Activated T-cell treated with anti-CD3 and anti-CD28 coated beads, Interleukin-2, amount 50 U/mL, for 4 hours (primary cell): ENCODE results near the gene CACTIN. TPM values are rescaled to one million over a fixed set of nuclear protein-coding genes. Genes with fewer than 3 reads are reported as not detected.
"Not testable (repeated sequence)": the region's sequence is repeated elsewhere in the genome, so short reads cannot be mapped to it uniquely, and the experiment has no call there.

ENCODE experiments used
- ATAC-seq, 2 donors: fragments of 200-7000 bp; cut with Tn5 transposase; one replicate each; pipeline ENCODE4 v1.10.0; 2021
- DNase-seq: peaks from one replicate; pipeline ENCODE4 v3.0.0-alpha.2; 2020
- H3K27me3 Mint-ChIP-seq: one replicate; pipeline ENCODE4 v1.8.0; 2021; ENCODE audit warnings: low read depth, mixed read lengths
- H3K36me3 Mint-ChIP-seq: one replicate; pipeline ENCODE4 v1.8.0; 2022; ENCODE audit warnings: mixed read lengths; ENCODE audit not compliant: insufficient read depth
- H3K4me1 Mint-ChIP-seq: one replicate; pipeline ENCODE4 v1.8.0; 2021; ENCODE audit warnings: low read depth, mixed read lengths
- H3K4me3 Mint-ChIP-seq: one replicate; pipeline ENCODE4 v1.8.0; 2021; ENCODE audit warnings: mild to moderate bottlenecking, moderate library complexity, mixed read lengths
- H3K9me3 Mint-ChIP-seq: one replicate; pipeline ENCODE4 v1.8.0; 2021; ENCODE audit warnings: mixed read lengths
- total RNA-seq, 3 donors: library from RNA; stranded (reverse); gene quantifications; one replicate each; pipeline ENCODE4 v1.2.1, GENCODE V29; 2021

Gene CACTIN
- total RNA-seq, 3 donors from 2014 or later: 51.5 to 53.8 (median 52.6) TPM

- DNase-seq (no peak), ATAC-seq (no peak)
- Mint-ChIP-seq H3K27me3 (no peaks in the 10 kb centered on the region), H3K4me1 (peaks cover 12% of the 10 kb centered on the region), H3K36me3 (peaks cover 9% of the 10 kb centered on the region), H3K9me3 (no peaks in the 10 kb centered on the region), H3K4me3 (peak overlapping the region; percentile 16)
These were observed 51.3 kb downstream of the CACTIN start for GRCh38 chr19:3575260-3575741.

GRCh38 chr19:3573858-3574637 lies 52.5 kb downstream of the CACTIN start:
- Mint-ChIP-seq H3K9me3 (no peaks in the 10 kb centered on the region), H3K4me1 (peaks cover 12% of the 10 kb centered on the region), H3K36me3 (peaks cover 9% of the 10 kb centered on the region), H3K27me3 (no peaks in the 10 kb centered on the region), H3K4me3 (peak overlapping the region; percentile 74)
- ATAC-seq (peak; percentile 7 to 9), DNase-seq (peak; percentile 70)

- ATAC-seq (peak; percentile 6 to 7), DNase-seq (no peak)
- Mint-ChIP-seq H3K4me1 (peaks cover 12% of the 10 kb centered on the region), H3K9me3 (no peaks in the 10 kb centered on the region), H3K36me3 (peaks cover 9% of the 10 kb centered on the region), H3K4me3 (peak overlapping the region; percentile 74), H3K27me3 (no peaks in the 10 kb centered on the region)
These were observed 53.3 kb downstream of the CACTIN start for GRCh38 chr19:3573162-3573857.

- Mint-ChIP-seq H3K9me3 (no peaks in the 10 kb centered on the region), H3K4me3 (peak within 1 kb of the TSS; percentile 74), H3K27me3 (no peaks in the 10 kb centered on the region), H3K36me3 (peaks cover 9% of the 10 kb centered on the region), H3K4me1 (peaks cover 12% of the 10 kb centered on the region)
- ATAC-seq: no peak
- DNase-seq: no peak
These were observed 53.8 kb downstream of the CACTIN start, which contains the start of gene HMG20B for GRCh38 chr19:3572855-3573161. HMG20B (plus strand) TSS chr19:3572944; CDS start chr19:3573310, 366 bp downstream.

GRCh38 chr19:3572132-3572854 lies 54.3 kb downstream of the CACTIN start:
- peak; percentile 97 to 98 for ATAC-seq
- H3K27me3 Mint-ChIP-seq: no peaks in the 10 kb centered on the region
- H3K36me3 Mint-ChIP-seq: peaks cover 9% of the 10 kb centered on the region
- no peaks in the 10 kb centered on the region for H3K9me3 Mint-ChIP-seq
- H3K4me1 Mint-ChIP-seq: peaks cover 12% of the 10 kb centered on the region
- H3K4me3 Mint-ChIP-seq: peak overlapping the region; percentile 74
- peak; percentile 99 for DNase-seq

GRCh38 chr19:3570606-3571011 lies 56.0 kb downstream of the CACTIN start:
- DNase-seq (no peak), ATAC-seq (no peak)
- Mint-ChIP-seq H3K27me3 (no peaks in the 10 kb centered on the region), H3K36me3 (peaks cover 9% of the 10 kb centered on the region), H3K9me3 (no peaks in the 10 kb centered on the region), H3K4me1 (peaks cover 12% of the 10 kb centered on the region), H3K4me3 (no peak overlapping the region)

GRCh38 chr19:3570042-3570441 lies 56.5 kb downstream of the CACTIN start:
- DNase-seq, H3K36me3 Mint-ChIP-seq, ATAC-seq, H3K4me3 Mint-ChIP-seq, H3K27me3 Mint-ChIP-seq, H3K9me3 Mint-ChIP-seq: not testable (repeated sequence)
- peaks cover 12% of the 10 kb centered on the region for H3K4me1 Mint-ChIP-seq

GRCh38 chr19:3565139-3565538 lies 61.5 kb downstream of the CACTIN start:
- H3K4me1 Mint-ChIP-seq: no peaks in the 10 kb centered on the region
- ATAC-seq (no peak), DNase-seq (no peak)
- H3K9me3 Mint-ChIP-seq: no peaks in the 10 kb centered on the region
- H3K27me3 Mint-ChIP-seq: no peaks in the 10 kb centered on the region
- no peak overlapping the region for H3K4me3 Mint-ChIP-seq
- H3K36me3 Mint-ChIP-seq: no peaks in the 10 kb centered on the region

GRCh38 chr19:3563709-3564524 lies 62.7 kb downstream of the CACTIN start:
- Mint-ChIP-seq H3K27me3 (no peaks in the 10 kb centered on the region), H3K4me3 (no peak overlapping the region), H3K4me1 (no peaks in the 10 kb centered on the region), H3K9me3 (no peaks in the 10 kb centered on the region), H3K36me3 (no peaks in the 10 kb centered on the region)
- DNase-seq: no peak
- ATAC-seq: no peak

Other genes starting within 250 kb of the CACTIN start
- not detected for gene SMIM24, start 146.3 kb downstream of the CACTIN start, total RNA-seq
- gene SMIM44, start 143.3 kb downstream of the CACTIN start, total RNA-seq: not detected
- 10 to 100 TPM; 39.2 to 49.9 (median 42.9) TPM for gene DOHH, start 126.1 kb downstream of the CACTIN start, total RNA-seq
- gene FZR1, start 120.5 kb downstream of the CACTIN start, total RNA-seq: 10 to 100 TPM; 30.4 to 38.1 (median 33.2) TPM
- gene TEKTIP1, start 87.6 kb downstream of the CACTIN start, total RNA-seq: 1 to 10 TPM in 2 of 3 donors, not detected in 1; 1.0 to 1.1 TPM
- gene MFSD12, start 69.2 kb downstream of the CACTIN start, total RNA-seq: 100 to 1,000 TPM in 2 of 3 donors, 10 to 100 TPM in 1; 94.6 to 148 (median 128) TPM
- 10 to 100 TPM; 56.3 to 60.9 (median 59.3) TPM for gene HMG20B, start 53.8 kb downstream of the CACTIN start, total RNA-seq
- gene GIPC3, start 41.3 kb downstream of the CACTIN start, total RNA-seq: under 1 TPM; 0.23 to 0.40 (median 0.27) TPM
- gene TBXA2R, start 19.9 kb downstream of the CACTIN start, total RNA-seq: under 1 TPM; 0.49 to 0.76 (median 0.66) TPM
- 10 to 100 TPM; 12.1 to 20.9 (median 16.7) TPM for gene PIP5K1C, start 73.7 kb upstream of the CACTIN start, total RNA-seq
- 1 to 10 TPM in 1 of 3 donors, under 1 TPM in 2; 0.61 to 1.1 (median 0.66) TPM for gene TJP3, start 81.6 kb upstream of the CACTIN start, total RNA-seq
- gene APBA3, start 134.9 kb upstream of the CACTIN start, total RNA-seq: 10 to 100 TPM; 44.6 to 48.5 (median 45.4) TPM
- 100 to 1,000 TPM in 2 of 3 donors, 10 to 100 TPM in 1; 95.8 to 132 (median 125) TPM for gene MRPL54, start 135.9 kb upstream of the CACTIN start, total RNA-seq
- gene RAX2, start 145.4 kb upstream of the CACTIN start, total RNA-seq: not detected
- 10 to 100 TPM; 43.1 to 87.6 (median 82.9) TPM for gene MATK, start 159.6 kb upstream of the CACTIN start, total RNA-seq
- gene ZFR2, start 242.2 kb upstream of the CACTIN start, total RNA-seq: 1 to 10 TPM in 1 of 3 donors, under 1 TPM in 2; 0.53 to 1.1 (median 0.90) TPM